ENCODE data around the gene STK26.
"Not testable (repeated sequence)": the region's sequence is repeated elsewhere in the genome, so short reads cannot be mapped to it uniquely, and the experiment has no call there.

Gene STK26

DNA sequence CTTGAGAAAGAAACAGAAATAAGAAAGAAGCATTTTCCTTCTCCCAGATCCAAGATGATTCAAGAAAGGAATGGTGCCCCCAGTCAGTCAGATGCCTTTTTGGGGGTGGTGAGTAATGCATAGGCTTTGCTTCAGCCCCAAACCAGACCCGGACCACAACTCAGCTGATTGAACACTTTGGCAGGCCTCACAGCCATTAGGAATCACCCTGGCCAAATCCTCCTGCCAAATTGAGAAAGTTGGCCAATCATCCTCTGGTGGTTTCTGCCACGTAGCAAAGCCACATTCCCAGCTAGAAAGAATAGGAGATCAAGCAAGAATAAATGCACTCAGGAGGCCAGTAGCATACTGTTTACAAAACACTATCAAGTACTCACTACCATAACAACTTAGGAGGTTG is 71.1 kb downstream of the STK26 start:
- peak; percentile 11 for DNase-seq (ENCODE audit: low read depth, low spot score)

DNA sequence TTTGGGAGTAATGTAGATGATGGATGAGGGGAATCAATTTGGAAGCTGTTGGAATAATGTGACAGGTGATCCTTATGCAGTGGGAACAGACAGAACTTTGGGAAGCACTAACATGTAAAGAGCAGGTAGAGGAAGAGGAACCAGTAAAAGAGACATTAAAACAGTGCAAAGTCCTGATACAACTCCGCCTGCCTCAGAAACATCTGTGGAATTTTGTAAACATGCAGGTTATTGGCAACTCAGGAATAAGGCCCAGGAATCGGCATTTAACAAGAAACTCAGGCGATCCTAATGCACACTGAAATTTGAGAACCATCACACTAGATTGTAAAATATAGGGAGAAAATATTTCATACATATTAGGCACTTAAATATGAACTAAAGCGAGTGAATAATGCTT is 75.6 kb downstream of the STK26 start:
- DNase-seq (ENCODE audit: low read depth, low spot score): not testable (repeated sequence)

DNA sequence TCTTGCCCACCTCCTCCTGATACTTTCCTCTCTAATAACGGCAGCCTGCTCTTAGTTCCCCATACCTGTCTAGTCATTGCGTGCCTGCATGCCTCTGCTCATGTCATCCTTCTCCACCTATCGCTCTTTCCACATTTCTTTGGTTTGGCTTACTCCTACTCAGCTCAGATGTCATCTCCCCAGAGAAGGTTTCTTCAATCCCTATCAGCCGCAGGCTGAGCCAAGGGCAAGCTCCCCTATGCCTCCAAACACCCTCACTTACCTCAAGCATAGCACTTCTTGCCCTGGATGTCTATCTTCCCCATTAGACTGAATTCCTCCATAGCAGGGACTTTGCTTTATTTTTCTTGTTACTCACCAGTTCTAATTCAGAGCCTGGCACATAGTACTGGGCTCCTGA is 78.1 kb downstream of the STK26 start:
- no peak for DNase-seq (ENCODE audit: low read depth, low spot score)

DNA sequence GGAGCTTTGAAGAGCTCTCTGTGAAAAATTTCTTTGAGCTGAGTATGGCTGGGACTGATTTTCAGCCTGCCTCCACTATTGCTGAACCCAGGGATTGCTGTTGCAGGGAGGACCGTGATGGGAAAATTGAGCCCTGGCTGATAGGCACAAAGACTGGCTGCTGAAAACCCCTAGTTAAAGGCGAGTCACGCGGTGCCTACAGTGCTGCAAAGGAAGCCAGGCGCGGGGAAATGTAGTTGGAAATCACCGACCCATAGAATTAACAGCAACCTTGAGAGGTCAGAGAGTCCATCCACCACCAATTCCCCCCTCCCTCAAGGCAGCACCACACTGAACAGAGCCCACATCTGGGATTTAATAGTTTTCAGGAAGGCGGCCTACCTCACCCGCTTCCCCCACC is 78.7 kb downstream of the STK26 start:
- DNase-seq (ENCODE audit: low read depth, low spot score): no peak

DNA sequence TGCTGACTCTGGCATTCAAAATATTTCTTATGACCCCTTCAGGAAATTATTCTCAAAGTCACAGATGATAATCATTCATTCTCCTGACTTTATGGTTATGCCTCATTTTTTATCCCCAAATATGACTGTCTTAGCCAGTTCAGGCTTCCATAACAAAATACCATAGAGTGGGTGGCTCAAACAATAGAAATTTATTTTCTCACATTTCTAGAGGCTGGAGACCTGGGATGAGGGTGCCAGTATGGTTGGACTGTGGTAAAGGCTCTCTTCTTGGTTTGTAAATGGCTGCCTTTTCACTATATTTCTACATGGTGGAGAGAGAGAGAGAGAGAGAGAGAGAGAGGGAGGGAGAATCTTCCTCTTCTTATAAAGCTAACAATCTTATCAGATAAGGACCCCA is 84.2 kb downstream of the STK26 start:
- no peak for DNase-seq (ENCODE audit: low read depth, low spot score)

DNA sequence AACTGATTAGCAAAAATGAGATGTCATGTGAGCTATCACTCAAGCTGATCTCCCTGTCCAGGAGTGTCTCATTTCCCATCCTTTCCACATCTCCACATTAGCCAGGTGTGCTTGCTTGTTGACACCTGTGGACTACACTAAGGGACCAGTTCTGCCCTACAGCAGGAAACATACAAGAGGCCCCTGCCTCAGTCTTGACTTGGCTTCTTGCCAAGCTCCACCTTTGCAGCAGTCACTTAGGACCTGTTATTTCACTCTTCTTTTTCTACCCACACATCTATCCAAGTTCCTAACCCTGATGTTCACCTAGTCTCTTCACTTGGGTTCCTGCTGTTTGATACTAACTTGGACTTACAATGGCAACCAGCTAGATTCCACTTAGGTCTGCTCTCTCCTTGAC is 91.5 kb downstream of the STK26 start:
- no peak for DNase-seq (ENCODE audit: low read depth, low spot score)

DNA sequence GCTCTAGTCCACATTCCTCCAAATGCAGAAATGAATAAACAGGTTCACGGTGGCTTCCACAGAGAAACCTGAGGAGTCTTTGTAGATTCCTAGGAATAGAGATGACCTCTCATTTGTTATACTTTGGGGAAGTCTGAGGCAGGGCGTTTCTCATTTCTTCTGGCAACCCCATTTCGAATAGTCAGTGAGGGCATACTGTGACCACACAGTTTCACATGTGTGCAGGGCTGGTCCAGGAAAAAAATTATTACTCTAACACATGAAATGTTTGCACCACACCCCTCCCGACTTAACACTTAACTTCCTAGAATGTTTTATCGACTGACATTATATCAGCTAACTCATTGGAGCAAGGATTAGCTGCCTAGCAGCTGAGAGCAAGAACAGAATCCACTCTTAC is 92.7 kb downstream of the STK26 start:
- no peak for DNase-seq (ENCODE audit: low read depth, low spot score)

DNA sequence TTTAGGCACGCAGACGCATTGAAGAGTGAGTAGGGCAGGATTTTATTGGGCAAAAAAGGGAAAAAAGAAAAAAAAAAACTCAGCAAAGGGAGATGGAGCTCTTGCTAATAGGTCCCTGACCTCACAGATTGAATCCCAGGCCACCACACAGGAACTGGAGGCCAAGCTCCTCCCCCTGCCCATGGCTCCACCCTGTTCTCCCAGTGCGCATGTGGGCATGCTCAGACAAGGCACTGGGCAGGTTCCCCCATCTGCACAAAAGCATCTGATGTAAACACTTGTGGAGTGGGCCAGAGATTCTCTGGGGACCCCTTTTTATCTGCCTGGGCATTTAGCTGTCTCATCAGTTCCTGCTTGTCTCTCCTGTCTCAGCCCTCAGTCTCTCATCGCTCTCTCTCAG is 95.3 kb downstream of the STK26 start:
- peak; percentile 77 for DNase-seq (ENCODE audit: low read depth, low spot score)

DNA sequence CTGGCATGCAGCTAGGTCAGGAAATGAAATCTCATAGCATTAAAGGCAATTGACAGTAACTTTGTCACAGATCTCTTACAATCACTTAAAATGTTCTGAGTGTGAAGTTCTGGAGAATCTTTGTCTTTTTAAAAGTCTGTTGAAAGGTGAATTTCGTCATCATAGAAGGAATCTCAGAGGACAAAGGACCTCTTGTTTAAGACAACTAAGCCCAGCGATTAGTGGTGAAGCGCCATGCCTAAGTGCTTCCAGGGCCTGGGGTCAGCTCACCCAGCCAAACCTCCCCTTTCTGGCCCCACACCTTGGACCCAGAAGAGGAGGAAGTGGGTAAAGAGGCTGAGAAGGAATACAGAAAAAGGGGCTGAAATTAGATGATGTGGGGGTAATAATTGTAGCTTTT is 96.2 kb downstream of the STK26 start:
- no peak for DNase-seq (ENCODE audit: low read depth, low spot score)

DNA sequence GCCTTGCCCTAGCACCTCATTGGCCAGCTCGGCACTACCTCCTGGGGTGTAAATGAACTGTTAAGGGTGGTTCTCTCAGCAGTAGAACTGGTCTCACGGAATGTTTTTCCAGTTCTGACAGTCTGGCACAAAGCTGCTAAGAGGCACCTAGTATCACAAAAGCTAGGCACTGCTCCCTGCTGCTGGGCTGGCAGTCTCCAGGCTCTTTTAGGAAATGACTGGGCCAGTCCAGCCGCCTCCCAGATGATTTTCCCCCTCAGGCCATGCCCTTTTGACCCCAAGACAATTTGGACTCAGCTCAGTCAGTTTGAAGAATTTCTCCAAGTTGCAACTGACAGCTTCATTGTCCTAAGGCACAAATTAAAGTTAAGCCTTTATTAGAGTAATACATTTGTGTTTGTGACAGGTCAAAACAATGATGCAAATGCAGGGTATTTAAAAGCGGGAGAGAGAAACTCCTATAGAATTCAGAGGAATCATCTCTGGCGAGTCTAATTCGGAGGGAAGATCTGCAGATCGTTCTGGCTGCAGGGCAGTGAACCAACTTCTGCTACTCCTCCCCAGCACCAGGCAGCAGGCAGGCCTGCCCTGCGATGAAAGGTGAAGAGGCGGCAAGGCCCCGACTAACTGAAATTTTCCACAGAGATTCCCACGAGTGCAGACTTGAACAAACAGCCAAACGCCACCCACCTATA is 96.9 kb downstream of the STK26 start:
- peak; percentile 98 for DNase-seq (ENCODE audit: low read depth, low spot score)

DNA sequence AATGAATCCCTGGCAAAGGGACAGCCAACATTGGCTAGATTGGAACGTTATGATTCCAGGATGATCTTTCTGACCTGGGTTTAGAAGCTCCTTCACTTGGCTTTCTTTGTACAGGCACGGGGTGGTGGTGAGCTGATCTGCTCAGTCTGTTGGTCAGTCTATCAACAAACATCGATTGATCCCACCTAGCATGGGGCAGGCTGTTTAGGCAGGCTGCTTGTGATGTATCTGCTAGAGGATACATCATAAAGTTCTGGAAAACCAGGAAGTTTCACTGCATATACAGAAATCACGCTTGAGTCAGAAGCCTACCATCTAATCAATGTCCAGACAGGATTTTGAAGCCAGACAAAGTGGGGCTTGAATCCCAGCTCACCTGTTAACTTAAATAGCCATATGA is 97.8 kb downstream of the STK26 start:
- DNase-seq (ENCODE audit: low read depth, low spot score): no peak
